Smooth muscle cell (in vitro differentiated cells): ENCODE data around the gene KSR2. TPM values are rescaled to one million over a fixed set of nuclear protein-coding genes. Genes with fewer than 3 reads are reported as not detected.

Source experiments
- DNase-seq: peaks from one replicate; lab custom pipeline; 2025; ENCODE audit not compliant: unreplicated experiment; lab: John Stamatoyannopoulos, UW
- H2AFZ ChIP-seq: fragments of 200-600 bp; sonication (generic); 2 replicates; pipeline ENCODE4 v1.6.0; 2016; ENCODE audit warnings: antibody characterized with exemption, low read depth, mild to moderate bottlenecking
- H3F3A ChIP-seq: fragments of 200-600 bp; sonication (generic); 2 replicates; pipeline ENCODE4 v1.6.0; 2017; ENCODE audit warnings: antibody characterized with exemption, low read depth
- H3K27ac ChIP-seq: fragments of 200-600 bp; sonication (generic); 2 replicates; pipeline ENCODE4 v1.5.1; 2016; ENCODE audit warnings: low read depth, mild to moderate bottlenecking
- H3K27me3 ChIP-seq: fragments of 200-600 bp; sonication (generic); 2 replicates; pipeline ENCODE4 v1.6.1; 2016; ENCODE audit warnings: low read depth, mild to moderate bottlenecking
- H3K36me3 ChIP-seq: fragments of 200-600 bp; sonication (generic); 2 replicates; pipeline ENCODE4 v1.5.1; 2016; ENCODE audit warnings: low read depth
- H3K4me1 ChIP-seq: fragments of 200-600 bp; sonication (generic); 2 replicates; pipeline ENCODE4 v1.5.1; 2016; ENCODE audit warnings: low read depth
- H3K4me2 ChIP-seq: fragments of 200-600 bp; sonication (generic); 2 replicates; pipeline ENCODE4 v1.6.0; 2016; ENCODE audit warnings: mild to moderate bottlenecking
- H3K4me3 ChIP-seq: fragments of 200-600 bp; sonication (generic); 2 replicates; pipeline ENCODE4 v1.5.1; 2016; ENCODE audit warnings: mild to moderate bottlenecking
- H3K79me2 ChIP-seq: fragments of 200-600 bp; sonication (generic); 2 replicates; pipeline ENCODE4 v1.6.0; 2016; ENCODE audit warnings: low read depth, mild to moderate bottlenecking
- H3K9ac ChIP-seq: fragments of 200-600 bp; sonication (generic); 2 replicates; pipeline ENCODE4 v1.6.0; 2016; ENCODE audit warnings: low read depth
- H3K9me3 ChIP-seq: fragments of 200-600 bp; sonication (generic); replicated peaks from 2 replicates; pipeline ENCODE4 v1.5.1; 2016; ENCODE audit warnings: low read depth
- H4K20me1 ChIP-seq: fragments of 200-600 bp; sonication (generic); 2 replicates; pipeline ENCODE4 v1.6.0; 2016; ENCODE audit warnings: low read depth
- CTCF ChIP-seq: fragments of 200-600 bp; sonication (generic); IDR thresholded peaks from 2 replicates; pipeline ENCODE4 v1.5.1; 2017; ENCODE audit warnings: borderline replicate concordance, mild to moderate bottlenecking, antibody characterized with exemption; ENCODE audit not compliant: insufficient read depth, poor library complexity, severe bottlenecking
- WGBS: methylation state at CpG from one replicate; pipeline ENCODE4 v1.1.7; 2016; ENCODE audit warnings: low lambda C conversion rate; 5-methylcytosine and 5-hydroxymethylcytosine counted together
- polyA plus RNA-seq: library from polyadenylated mRNA; unstranded; fragments of >200 nt; fragmentation: Nextera tagmentation; extraction: Ambion mirVana; gene quantifications from 2 replicates; pipeline ENCODE4 v1.2.1, GENCODE V29; 2016
- total RNA-seq: library from RNA; depleted of rRNA; stranded (reverse); fragments of >200 nt; gene quantifications from 2 replicates; pipeline ENCODE4 v1.2.3, GENCODE V29; 2014

KSR2 gene
- total and polyA plus RNA-seq, 2 experiments from 2014 or later: 0.04 TPM; not detected in 1

- Histone ChIP-seq H3F3A (no peaks in the 10 kb centered on the region), H3K4me2 (no peak overlapping the region), H3K4me1 (no peaks in the 10 kb centered on the region), H3K27me3 (peaks cover 3% of the 10 kb centered on the region), H3K79me2 (no peaks in the 10 kb centered on the region), H2AFZ (no peak overlapping the region), H3K9ac (no peak overlapping the region), H3K4me3 (no peak overlapping the region), H4K20me1 (no peaks in the 10 kb centered on the region), H3K27ac (no peak overlapping the region), H3K36me3 (no peaks in the 10 kb centered on the region), H3K9me3 (no peaks in the 10 kb centered on the region)
- TF ChIP-seq CTCF: no peak
- DNase-seq: no peak
- 68% methylated on average over 3 of the region's 3 CpGs for WGBS
These were observed 199.9 kb downstream of the KSR2 start for GRCh38 chr12:117768860-117769259.

GRCh38 chr12:117766008-117766407, 202.8 kb downstream of the KSR2 start:
- no peak for DNase-seq
- Histone ChIP-seq H3K4me3 (no peak overlapping the region), H3K4me1 (no peaks in the 10 kb centered on the region), H3K9ac (no peak overlapping the region), H3K79me2 (no peaks in the 10 kb centered on the region), H3K36me3 (no peaks in the 10 kb centered on the region), H3K27ac (no peak overlapping the region), H3K27me3 (no peaks in the 10 kb centered on the region), H4K20me1 (no peaks in the 10 kb centered on the region), H3K4me2 (no peak overlapping the region), H2AFZ (no peak overlapping the region), H3K9me3 (no peaks in the 10 kb centered on the region), H3F3A (no peaks in the 10 kb centered on the region)
- 93% methylated on average over 2 of the region's 2 CpGs for WGBS
- TF ChIP-seq CTCF: no peak

- Histone ChIP-seq H3F3A (no peaks in the 10 kb centered on the region), H2AFZ (no peak overlapping the region), H3K9ac (no peak overlapping the region), H3K4me1 (no peaks in the 10 kb centered on the region), H3K4me2 (no peak overlapping the region), H3K36me3 (no peaks in the 10 kb centered on the region), H3K4me3 (no peak overlapping the region), H3K9me3 (no peaks in the 10 kb centered on the region), H3K27ac (no peak overlapping the region), H4K20me1 (no peaks in the 10 kb centered on the region), H3K79me2 (no peaks in the 10 kb centered on the region), H3K27me3 (no peaks in the 10 kb centered on the region)
- WGBS: 91% methylated on average over 2 of the region's 2 CpGs
- TF ChIP-seq CTCF: no peak
- DNase-seq: no peak
These were observed 206.6 kb downstream of the KSR2 start for GRCh38 chr12:117762143-117762542.

- no peak overlapping the region for H3K27ac ChIP-seq
- DNase-seq: no peak
- no peaks in the 10 kb centered on the region for H3K9me3 ChIP-seq
- H3K27me3 ChIP-seq: no peaks in the 10 kb centered on the region
- H3F3A ChIP-seq: no peaks in the 10 kb centered on the region
- H3K4me1 ChIP-seq: no peaks in the 10 kb centered on the region
- H3K4me2 ChIP-seq: no peak overlapping the region
- no peak for TF ChIP-seq CTCF
- H3K4me3 ChIP-seq: no peak overlapping the region
- no peak overlapping the region for H2AFZ ChIP-seq
- no peaks in the 10 kb centered on the region for H3K79me2 ChIP-seq
- H3K9ac ChIP-seq: no peak overlapping the region
- H3K36me3 ChIP-seq: no peaks in the 10 kb centered on the region
- WGBS: 91% methylated on average over 3 of the region's 3 CpGs
- H4K20me1 ChIP-seq: no peaks in the 10 kb centered on the region
These were observed 207.2 kb downstream of the KSR2 start for GRCh38 chr12:117761528-117762100.
